LNCaP clone FGC (cell line): Measurements from ENCODE around the gene PTGES2.

Experiments used
- DNase-seq: peaks from one replicate; pipeline ENCODE4 v3.0.0-alpha.2; 2011; ENCODE audit warnings: low read depth
- H3K4me3 ChIP-seq: 2 replicates; pipeline ENCODE4 v1.5.1; 2011; ENCODE audit warnings: mild to moderate bottlenecking, low read depth, low read length, control low read depth
- TF ChIP-seq, protein P1 (sequence below): IDR thresholded peaks from 2 replicates; pipeline ENCODE4 v1.5.1; 2012; ENCODE audit warnings: mild to moderate bottlenecking; ENCODE audit not compliant: control insufficient read depth, insufficient read depth; ENCODE audit errors: extremely low read depth

The PTGES2 gene

DNA sequence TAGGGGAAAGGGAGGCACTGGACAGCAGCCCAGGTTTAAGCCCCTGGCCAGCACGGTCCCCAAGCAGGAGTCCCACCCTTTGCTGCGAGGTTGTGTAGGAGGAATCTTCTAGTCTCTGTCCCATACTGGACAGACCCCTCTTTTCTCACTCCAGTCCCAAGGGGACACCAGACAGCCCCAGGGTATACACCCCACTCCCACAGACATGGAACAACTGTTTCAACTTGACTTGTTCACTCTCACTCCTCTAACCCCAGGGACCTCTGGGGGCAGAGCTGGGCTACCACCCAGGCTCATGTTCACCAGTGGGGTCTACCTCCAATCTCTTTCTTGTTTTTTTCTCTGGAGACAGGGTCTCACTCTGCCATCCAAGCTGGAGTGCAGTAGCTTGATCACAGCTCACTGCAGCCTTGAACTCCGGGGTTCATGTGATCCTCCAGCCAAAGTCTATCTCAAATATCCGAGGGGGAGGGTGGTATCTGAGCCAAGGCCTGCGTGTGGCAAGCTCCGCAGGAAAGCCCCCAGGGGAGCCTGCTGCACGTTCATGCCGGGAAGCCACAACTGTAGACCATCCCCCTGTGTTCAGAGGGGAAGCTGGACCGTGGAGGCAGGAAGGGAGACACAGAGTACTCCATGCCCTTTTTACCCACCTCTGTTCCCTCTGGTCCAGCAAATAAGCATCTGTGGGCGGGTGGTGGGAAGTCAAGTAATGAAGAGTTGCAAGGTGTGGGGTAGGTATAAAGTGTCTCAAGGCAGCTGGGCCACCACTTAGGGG is 1.8 kb downstream of the PTGES2 start:
- peak overlapping the region; percentile 76 for H3K4me3 ChIP-seq
- TF ChIP-seq, protein P1, sequence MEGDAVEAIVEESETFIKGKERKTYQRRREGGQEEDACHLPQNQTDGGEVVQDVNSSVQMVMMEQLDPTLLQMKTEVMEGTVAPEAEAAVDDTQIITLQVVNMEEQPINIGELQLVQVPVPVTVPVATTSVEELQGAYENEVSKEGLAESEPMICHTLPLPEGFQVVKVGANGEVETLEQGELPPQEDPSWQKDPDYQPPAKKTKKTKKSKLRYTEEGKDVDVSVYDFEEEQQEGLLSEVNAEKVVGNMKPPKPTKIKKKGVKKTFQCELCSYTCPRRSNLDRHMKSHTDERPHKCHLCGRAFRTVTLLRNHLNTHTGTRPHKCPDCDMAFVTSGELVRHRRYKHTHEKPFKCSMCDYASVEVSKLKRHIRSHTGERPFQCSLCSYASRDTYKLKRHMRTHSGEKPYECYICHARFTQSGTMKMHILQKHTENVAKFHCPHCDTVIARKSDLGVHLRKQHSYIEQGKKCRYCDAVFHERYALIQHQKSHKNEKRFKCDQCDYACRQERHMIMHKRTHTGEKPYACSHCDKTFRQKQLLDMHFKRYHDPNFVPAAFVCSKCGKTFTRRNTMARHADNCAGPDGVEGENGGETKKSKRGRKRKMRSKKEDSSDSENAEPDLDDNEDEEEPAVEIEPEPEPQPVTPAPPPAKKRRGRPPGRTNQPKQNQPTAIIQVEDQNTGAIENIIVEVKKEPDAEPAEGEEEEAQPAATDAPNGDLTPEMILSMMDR: no peak
- DNase-seq: no peak

DNA sequence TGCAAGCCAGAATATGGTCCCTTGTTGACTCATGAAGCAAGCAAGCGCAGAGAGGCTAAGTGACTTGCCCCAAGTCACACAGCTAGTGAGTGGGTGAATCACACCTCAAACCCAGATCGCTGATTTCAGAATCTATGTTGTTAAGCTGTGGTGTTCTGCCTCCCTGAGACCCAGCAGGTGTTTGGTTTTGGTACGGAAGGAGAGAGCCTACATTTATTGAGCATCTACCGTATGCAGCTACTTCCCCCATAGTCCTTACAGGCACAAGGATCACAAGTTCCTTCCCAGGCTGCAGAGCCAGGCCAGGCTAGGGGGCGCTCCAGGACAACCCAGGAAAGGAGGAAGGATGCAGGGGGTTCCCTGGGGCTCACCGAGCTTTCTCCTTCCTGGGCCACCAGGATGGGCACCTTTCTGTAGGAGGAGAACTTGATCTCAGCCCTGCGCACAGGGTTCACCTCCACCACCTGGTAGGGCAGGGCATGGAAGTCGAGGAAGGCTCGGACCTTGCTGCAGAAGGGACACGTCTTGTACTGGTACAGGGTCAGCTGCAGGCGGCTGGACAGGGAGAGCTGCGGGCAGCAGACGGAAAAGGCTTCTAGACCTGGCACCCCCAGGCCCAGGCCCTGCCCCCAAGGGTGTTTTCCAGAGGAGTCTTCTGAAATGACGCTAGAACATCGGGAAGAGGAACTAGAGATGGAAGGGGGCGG is 2.5 kb downstream of the PTGES2 start:
- no peak overlapping the region for H3K4me3 ChIP-seq
- no peak for DNase-seq

DNA sequence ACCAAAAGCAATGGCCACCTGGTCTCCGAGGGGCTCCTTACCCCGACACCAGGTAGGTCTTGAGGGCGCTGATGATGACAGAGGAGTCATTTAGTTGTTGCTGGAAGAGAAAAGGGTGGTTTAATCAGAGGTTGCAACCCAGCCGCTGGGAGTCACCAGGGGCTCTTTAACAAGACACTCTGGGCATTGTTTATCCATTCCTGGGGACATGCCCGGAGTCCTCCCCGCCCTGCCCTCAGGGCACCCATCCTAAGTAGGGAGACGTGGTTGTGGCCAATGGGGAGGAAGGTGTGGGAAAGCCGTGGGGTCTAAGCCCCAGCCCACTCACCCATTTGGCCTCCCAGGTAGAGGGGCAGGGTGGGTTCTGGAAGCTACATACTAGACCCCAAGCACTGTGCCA is 3.1 kb downstream of the PTGES2 start:
- H3K4me3 ChIP-seq: no peak overlapping the region
- DNase-seq: no peak
- TF ChIP-seq, protein P1: no peak

More for the DNA sequence above, 2.5 kb downstream of the PTGES2 start:
- TF ChIP-seq, protein P1: peak; percentile 42

DNA sequence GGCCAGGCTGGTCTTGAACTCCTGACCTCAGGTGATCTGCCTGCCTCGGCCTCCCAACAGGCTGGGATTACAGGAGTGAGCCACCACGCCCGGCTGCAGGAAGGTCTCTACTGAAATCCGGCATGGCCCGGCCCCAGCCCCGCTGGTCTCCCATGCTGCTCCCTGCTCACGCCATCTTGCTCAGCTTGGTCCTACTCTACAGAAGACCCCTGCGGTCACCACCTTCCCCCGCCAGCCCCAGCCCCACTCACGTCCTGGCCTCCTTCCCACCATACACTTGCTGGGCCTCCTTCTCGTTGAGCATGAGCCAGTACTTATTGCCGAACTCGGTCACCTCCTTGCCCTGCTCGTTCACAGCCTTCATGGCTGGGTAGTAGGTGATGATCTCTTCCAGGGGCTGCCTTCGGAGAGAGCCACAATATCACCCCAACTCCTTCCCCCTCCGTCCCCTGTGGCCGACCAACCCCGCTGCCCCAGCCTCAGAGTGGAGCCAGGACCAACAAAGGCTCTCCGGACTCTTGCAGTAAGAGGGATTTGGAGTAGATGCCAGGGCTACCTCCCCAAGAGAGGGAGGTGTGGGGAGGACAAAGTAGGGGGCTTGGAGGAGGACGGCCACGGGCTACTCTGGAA is 4.0 kb downstream of the PTGES2 start:
- H3K4me3 ChIP-seq: no peak overlapping the region
- TF ChIP-seq, protein P1: no peak
- no peak for DNase-seq

DNA sequence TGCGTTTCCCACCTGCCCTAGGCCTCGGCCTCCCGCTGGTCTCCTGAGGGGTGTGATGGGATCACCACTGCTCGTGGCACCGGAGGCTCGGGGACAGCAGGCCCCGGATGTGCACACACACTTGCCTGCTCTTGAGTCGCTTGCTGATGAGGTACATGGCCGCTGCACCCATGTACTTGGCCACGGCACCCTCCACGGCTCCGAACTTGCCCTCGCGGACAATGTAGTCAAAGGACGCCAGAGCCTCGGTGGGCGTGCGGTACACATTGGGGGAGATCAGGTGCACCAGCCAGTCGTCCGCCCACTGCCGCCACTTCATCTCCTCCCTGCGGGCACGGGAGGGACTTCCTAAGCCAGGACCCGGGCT is 4.7 kb downstream of the PTGES2 start:
- TF ChIP-seq, protein P1: no peak
- no peak overlapping the region for H3K4me3 ChIP-seq
- no peak for DNase-seq

DNA sequence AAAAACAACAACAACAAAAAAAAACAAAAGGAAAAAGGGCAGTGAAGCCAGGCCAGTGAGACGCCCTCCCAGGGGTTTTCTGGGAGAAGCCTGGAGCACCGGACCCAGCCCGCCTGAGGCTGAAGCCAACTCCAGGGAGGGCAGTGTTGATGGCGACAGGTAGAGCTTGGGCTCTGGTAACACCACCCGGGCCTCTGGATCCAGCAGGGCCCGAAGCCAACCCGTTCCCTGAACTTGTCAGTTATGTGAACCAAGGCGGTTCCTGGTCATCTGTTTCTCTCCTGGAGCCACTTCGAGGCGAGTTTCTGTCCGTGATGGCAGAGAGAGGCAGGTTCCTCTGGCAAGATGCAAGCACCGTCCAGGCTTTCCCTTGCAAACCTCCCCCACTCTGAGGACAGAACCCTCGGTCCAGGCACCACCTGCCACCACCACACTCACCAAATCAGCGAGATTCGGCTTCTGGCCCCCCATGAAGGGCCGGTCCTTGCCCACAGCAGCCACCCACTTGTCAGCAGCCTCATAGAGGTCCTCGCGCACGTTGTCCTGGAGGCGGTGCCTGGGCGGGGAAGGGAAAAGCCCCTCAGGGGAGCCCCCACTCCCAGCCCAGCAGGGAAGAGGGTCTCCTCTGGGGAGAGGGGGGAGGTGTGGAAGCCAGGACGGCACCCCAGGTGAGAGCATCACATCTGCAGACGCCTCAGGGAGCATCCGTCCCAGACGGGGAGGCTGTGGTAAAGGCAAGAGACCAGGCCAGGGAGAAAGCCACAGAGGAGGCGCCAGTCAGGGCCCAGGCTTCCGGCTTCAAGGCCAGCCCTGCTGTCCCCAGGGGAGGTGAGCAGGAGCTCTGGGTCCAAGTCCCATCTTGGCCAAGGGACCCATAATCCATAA is 5.4 kb downstream of the PTGES2 start:
- H3K4me3 ChIP-seq: no peak overlapping the region
- no peak for DNase-seq
- TF ChIP-seq, protein P1: no peak
